HepG2 (cell line): ENCODE data around the gene ATP10A. TPM values are rescaled to one million over a fixed set of nuclear protein-coding genes. Genes with fewer than 3 reads are reported as not detected.

Experiments
- ATAC-seq: fragments of 200-7000 bp; cut with Tn5 transposase; 3 replicates; pipeline ENCODE4 v1.9.1; 2020; ENCODE audit warnings: mild to moderate bottlenecking, moderate library complexity
- BruUV-seq: library from RNA; stranded (reverse); fragments of 400-500 nt; replicated peaks from 2 replicates; lab custom pipeline; 2021; lab: Mats Ljungman, UMichigan
- CTCF ChIA-PET: fragments of 300-600 bp; formaldehyde crosslinking; extraction: SDS; loops from one replicate; lab custom pipeline; 2021; ENCODE audit warnings: low total read pairs, inconsistent platforms, low intra/inter-chr PET ratio; lab: Yijun Ruan, JAX
- POLR2A ChIA-PET: fragments of 350-600 bp; sonication (Branson Sonifier 250); formaldehyde crosslinking; loops from one replicate; lab custom pipeline; 2020; ENCODE audit warnings: antibody characterized with exemption, inconsistent platforms; lab: Yijun Ruan, JAX
- DNase-seq: peaks from one replicate; pipeline ENCODE4 v3.0.0-alpha.2; 2015; ENCODE audit warnings: low spot score
- FAIRE-seq: peaks from 3 replicates; lab custom pipeline; 2011; peaks lifted over from hg19 to GRCh38; lab: Jason Lieb, UNC
- H2AFZ ChIP-seq: one replicate; pipeline ENCODE4 v1.6.1; 2011; ENCODE audit warnings: low read length, inconsistent platforms
- H3K27ac ChIP-seq: fragments of 300-600 bp; 3 replicates; pipeline ENCODE4 v1.8.0; 2011; ENCODE audit warnings: mixed run types, mild to moderate bottlenecking, mixed read lengths, low read length, inconsistent platforms; ENCODE audit not compliant: insufficient read depth; ENCODE audit errors: extremely low read length
- H3K27me3 ChIP-seq, 2 experiments: fragments of 200-600 bp in 1 of 2; 2 replicates in 1 of 2; 3 replicates in 1 of 2; pipeline versions ENCODE4 v1.6.0 to v1.8.0; 2011; ENCODE audit warnings: low read length in 2 of 2, mild to moderate bottlenecking in 2 of 2, moderate library complexity in 2 of 2, inconsistent platforms in 1 of 2; ENCODE audit not compliant: insufficient read depth in 2 of 2, control insufficient read depth in 1 of 2
- H3K36me3 ChIP-seq, 2 experiments: fragments of 200-600 bp in 1 of 2; replicated peaks in 1 of 2; 2 replicates in 1 of 2; 3 replicates in 1 of 2; pipeline versions ENCODE4 v1.5.1 to v1.8.0; 2011; ENCODE audit warnings: low read length in 2 of 2, inconsistent platforms in 1 of 2; ENCODE audit not compliant: insufficient read depth in 2 of 2, control insufficient read depth in 1 of 2
- H3K4me1 ChIP-seq: 2 replicates; pipeline ENCODE4 v1.5.1; 2012; ENCODE audit warnings: low read length, inconsistent platforms; ENCODE audit not compliant: insufficient read depth
- H3K4me2 ChIP-seq: 2 replicates; pipeline ENCODE4 v1.6.0; 2011; ENCODE audit warnings: low read depth, low read length, inconsistent platforms
- H3K4me3 ChIP-seq, 3 experiments: fragments of 200-600 bp in 1 of 3; sonication (generic), shearing (Covaris generic) in 1 of 3; replicated peaks in 1 of 3; 2 replicates each; pipeline ENCODE4 v1.5.1; 2011 to 2016; ENCODE audit warnings: low read length in 3 of 3, inconsistent platforms in 2 of 3, low read depth in 2 of 3, mild to moderate bottlenecking in 2 of 3, control low read depth in 1 of 3, mixed read lengths in 1 of 3; ENCODE audit not compliant: insufficient read depth in 1 of 3
- H3K79me2 ChIP-seq: one replicate; pipeline ENCODE4 v1.6.1; 2011; ENCODE audit warnings: low read length, inconsistent platforms; ENCODE audit not compliant: insufficient read depth
- H3K9ac ChIP-seq: 2 replicates; pipeline ENCODE4 v1.6.0; 2011; ENCODE audit warnings: mild to moderate bottlenecking, low read depth, low read length, inconsistent platforms; ENCODE audit not compliant: insufficient read depth
- H3K9me3 ChIP-seq: 2 replicates; pipeline ENCODE4 v1.5.1; 2012; ENCODE audit warnings: mild to moderate bottlenecking, low read length
- H4K20me1 ChIP-seq: 2 replicates; pipeline ENCODE4 v1.6.0; 2011; ENCODE audit warnings: inconsistent platforms, mild to moderate bottlenecking, low read length, moderate library complexity; ENCODE audit not compliant: insufficient read depth
- GATAD1 ChIP-seq: IDR thresholded peaks from 2 replicates; pipeline ENCODE4 v1.6.1; 2016; ENCODE audit warnings: missing genetic modification reagents, missing compliant biosample characterization
- KLF13 ChIP-seq: sonication (generic); formaldehyde crosslinking; IDR thresholded peaks from 2 replicates; pipeline ENCODE4 v1.4.0; 2020; ENCODE audit warnings: mild to moderate bottlenecking, missing genetic modification reagents
- MXD4 ChIP-seq: IDR thresholded peaks from 2 replicates; pipeline ENCODE4 v1.6.1; 2016; ENCODE audit warnings: mild to moderate bottlenecking, missing biosample characterization, missing genetic modification reagents
- NR2F2 ChIP-seq: IDR thresholded peaks from 2 replicates; pipeline ENCODE4 v1.6.1; 2012; ENCODE audit warnings: low read depth, inconsistent platforms, borderline replicate concordance
- SOX6 ChIP-seq, 2 experiments: fragments of 450-650 bp in 1 of 2; sonication (generic) in 1 of 2; formaldehyde crosslinking in 1 of 2; IDR thresholded peaks; 2 replicates each; pipeline versions ENCODE4 v1.4.0 to v1.6.1; 2017 to 2020; ENCODE audit warnings: antibody characterized with exemption in 1 of 2, mild to moderate bottlenecking in 1 of 2, missing genetic modification reagents in 1 of 2
- ZKSCAN5 ChIP-seq: sonication (generic); formaldehyde crosslinking; IDR thresholded peaks from 2 replicates; pipeline ENCODE4 v1.5.1; 2020; ENCODE audit warnings: mild to moderate bottlenecking, missing genetic modification reagents
- ZMYM2 ChIP-seq: sonication (generic); formaldehyde crosslinking; IDR thresholded peaks from 2 replicates; pipeline ENCODE4 v1.8.0; 2022; ENCODE audit warnings: mild to moderate bottlenecking, missing genetic modification reagents
- ZNF264 ChIP-seq: sonication (generic); formaldehyde crosslinking; IDR thresholded peaks from 2 replicates; pipeline ENCODE4 v1.4.0; 2020; ENCODE audit warnings: missing genetic modification reagents
- WGBS: methylation state at CpG from one replicate; pipeline ENCODE4 v1.1.6; 2017; ENCODE audit warnings: low lambda C conversion rate; 5-methylcytosine and 5-hydroxymethylcytosine counted together
- in situ Hi-C: cut with HindIII; loops from 2 replicates; pipeline ENCODE4 v1.10.0; 2017; ENCODE audit warnings: low pct_unique_long_range_greater_than_20kb; ENCODE audit not compliant: extremely low pct_ligation_motif_present
- intact Hi-C: fragments of 100-400 bp; cut with micrococcal nuclease; formaldehyde crosslinking; loops from one replicate; pipeline ENCODE4 v1.10.0; 2022; ENCODE audit not compliant: unreplicated experiment
- polyA plus RNA-seq, 8 experiments: library from polyadenylated mRNA; depleted of rRNA in 3 of 8; stranded (reverse) in 7 of 8; unstranded in 1 of 8; fragments of >200 nt; fragmentation: Illumina TruSeq in 4 of 8; extraction: Trizol in 4 of 8; gene quantifications; 2 replicates each; pipeline versions ENCODE4 v1.2.1 to v1.2.3, GENCODE V29; 2011 to 2016; ENCODE audit warnings: low read depth in 4 of 8, missing spikeins in 1 of 8, mixed read lengths in 1 of 8; ENCODE audit not compliant: insufficient read depth in 1 of 8
- total RNA-seq, 5 experiments: library from RNA; depleted of rRNA; stranded (reverse); fragments of >200 nt; fragmentation: Illumina TruSeq; extraction: Trizol; gene quantifications; 2 replicates each; pipeline ENCODE4 v1.2.3, GENCODE V29; 2016; ENCODE audit warnings: low read depth in 1 of 5
- TF ChIP-seq, protein P1 (sequence below): sonication (generic); formaldehyde crosslinking; IDR thresholded peaks from 2 replicates; pipeline ENCODE4 v1.5.1; 2020; ENCODE audit warnings: mild to moderate bottlenecking, moderate library complexity, missing genetic modification reagents
- TF ChIP-seq, protein P2 (sequence below): sonication (generic); formaldehyde crosslinking; IDR thresholded peaks from 2 replicates; pipeline ENCODE4 v1.5.1; 2020; ENCODE audit warnings: missing genetic modification reagents, mild to moderate bottlenecking, borderline replicate concordance
- TF ChIP-seq, protein P3 (sequence below): sonication (generic); formaldehyde crosslinking; IDR thresholded peaks from 2 replicates; pipeline ENCODE4 v1.8.1; 2023; ENCODE audit warnings: missing genetic modification reagents, mild to moderate bottlenecking, borderline replicate concordance
- TF ChIP-seq, protein P4 (sequence below): sonication (generic); IDR thresholded peaks from 2 replicates; pipeline ENCODE4 v1.6.1; 2016; ENCODE audit warnings: low read depth, borderline replicate concordance
- TF ChIP-seq, protein P5 (sequence below): sonication (generic); formaldehyde crosslinking; IDR thresholded peaks from 2 replicates; pipeline ENCODE4 v1.4.0; 2020; ENCODE audit warnings: missing genetic modification reagents

Gene ATP10A
- total and polyA plus RNA-seq, 2 of the 13 experiments (the other 11 are each of a cell fraction or from before 2014, with no cell fraction given), result 0.58 to 4.2 TPM

DNA sequence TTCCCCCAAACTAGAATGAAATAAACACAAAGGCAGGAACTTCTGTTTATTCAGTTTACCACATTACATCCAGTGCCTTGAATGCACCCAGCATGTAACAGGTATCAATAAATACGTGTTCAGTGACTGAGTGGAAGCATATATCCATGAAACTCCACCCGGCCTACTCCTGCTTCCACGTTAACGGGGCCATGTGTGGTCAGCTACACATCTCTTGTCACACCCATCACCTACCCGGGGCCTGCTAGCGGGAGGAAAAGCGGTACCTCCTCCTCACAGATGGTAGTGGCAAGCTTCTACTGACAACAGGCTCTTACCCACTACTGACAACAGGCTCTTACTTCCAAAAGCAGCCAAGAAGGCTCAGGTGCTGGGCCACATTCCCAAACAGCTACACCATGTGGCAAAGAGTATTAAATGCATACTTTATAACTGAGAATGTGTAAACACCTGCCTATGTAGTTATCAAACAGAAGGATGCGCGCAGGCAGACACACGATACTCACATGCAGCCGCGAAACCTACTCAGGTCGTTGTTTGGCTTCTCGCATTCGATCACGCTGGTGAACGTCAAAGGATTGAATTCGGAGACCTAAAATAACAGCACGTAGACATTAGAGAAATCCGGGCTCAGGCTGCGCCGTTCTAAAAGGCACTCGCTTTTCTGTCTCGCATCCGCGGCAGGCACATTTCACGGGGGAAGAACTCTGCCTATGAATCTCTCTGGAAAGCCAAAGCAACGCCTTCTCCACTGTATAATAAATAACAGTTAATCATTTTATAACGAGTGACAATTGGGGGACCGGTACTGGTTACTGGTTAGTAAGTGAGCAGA, 127.4 kb downstream of the ATP10A start:
- Histone ChIP-seq H3K4me1 (no peaks in the 10 kb centered on the region), H3K27ac (no peak overlapping the region), H3K4me3 (no peak overlapping the region), H3K27me3 (no peaks in the 10 kb centered on the region; a peak in 1 of 5 replicates), H4K20me1 (no peaks in the 10 kb centered on the region), H3K79me2 (no peaks in the 10 kb centered on the region), H2AFZ (no peak overlapping the region), H3K9ac (no peak overlapping the region), H3K36me3 (no peaks in the 10 kb centered on the region), H3K9me3 (no peaks in the 10 kb centered on the region), H3K4me2 (no peak overlapping the region)
- ChIA-PET POLR2A (no interaction called here), CTCF (no interaction called here)
- intact Hi-C loops, result no loop called here
- no TSS peak for BruUV-seq
- FAIRE-seq (no peak), ATAC-seq (no peak), DNase-seq (no peak)
- in situ Hi-C loops, result no loop called here
- WGBS, result 78% methylated on average over 30 of the region's 30 CpGs
- TF ChIP-seq, protein P1, sequence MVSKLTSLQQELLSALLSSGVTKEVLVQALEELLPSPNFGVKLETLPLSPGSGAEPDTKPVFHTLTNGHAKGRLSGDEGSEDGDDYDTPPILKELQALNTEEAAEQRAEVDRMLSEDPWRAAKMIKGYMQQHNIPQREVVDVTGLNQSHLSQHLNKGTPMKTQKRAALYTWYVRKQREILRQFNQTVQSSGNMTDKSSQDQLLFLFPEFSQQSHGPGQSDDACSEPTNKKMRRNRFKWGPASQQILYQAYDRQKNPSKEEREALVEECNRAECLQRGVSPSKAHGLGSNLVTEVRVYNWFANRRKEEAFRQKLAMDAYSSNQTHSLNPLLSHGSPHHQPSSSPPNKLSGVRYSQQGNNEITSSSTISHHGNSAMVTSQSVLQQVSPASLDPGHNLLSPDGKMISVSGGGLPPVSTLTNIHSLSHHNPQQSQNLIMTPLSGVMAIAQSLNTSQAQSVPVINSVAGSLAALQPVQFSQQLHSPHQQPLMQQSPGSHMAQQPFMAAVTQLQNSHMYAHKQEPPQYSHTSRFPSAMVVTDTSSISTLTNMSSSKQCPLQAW (CRISPR knock-in tag), result no peak
- TF ChIP-seq, protein P2, sequence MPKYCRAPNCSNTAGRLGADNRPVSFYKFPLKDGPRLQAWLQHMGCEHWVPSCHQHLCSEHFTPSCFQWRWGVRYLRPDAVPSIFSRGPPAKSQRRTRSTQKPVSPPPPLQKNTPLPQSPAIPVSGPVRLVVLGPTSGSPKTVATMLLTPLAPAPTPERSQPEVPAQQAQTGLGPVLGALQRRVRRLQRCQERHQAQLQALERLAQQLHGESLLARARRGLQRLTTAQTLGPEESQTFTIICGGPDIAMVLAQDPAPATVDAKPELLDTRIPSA (CRISPR knock-in tag), result no peak
- no peak for TF ChIP-seq MXD4 (CRISPR knock-in tag)
- no peak for TF ChIP-seq ZMYM2 (CRISPR knock-in tag)
- TF ChIP-seq, protein P3, sequence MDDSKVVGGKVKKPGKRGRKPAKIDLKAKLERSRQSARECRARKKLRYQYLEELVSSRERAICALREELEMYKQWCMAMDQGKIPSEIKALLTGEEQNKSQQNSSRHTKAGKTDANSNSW (CRISPR knock-in tag), result no peak
- no peak for TF ChIP-seq GATAD1
- no peak for TF ChIP-seq KLF13 (CRISPR knock-in tag)
- TF ChIP-seq NR2F2, result no peak
- TF ChIP-seq ZNF264, result no peak
- TF ChIP-seq, protein P4, sequence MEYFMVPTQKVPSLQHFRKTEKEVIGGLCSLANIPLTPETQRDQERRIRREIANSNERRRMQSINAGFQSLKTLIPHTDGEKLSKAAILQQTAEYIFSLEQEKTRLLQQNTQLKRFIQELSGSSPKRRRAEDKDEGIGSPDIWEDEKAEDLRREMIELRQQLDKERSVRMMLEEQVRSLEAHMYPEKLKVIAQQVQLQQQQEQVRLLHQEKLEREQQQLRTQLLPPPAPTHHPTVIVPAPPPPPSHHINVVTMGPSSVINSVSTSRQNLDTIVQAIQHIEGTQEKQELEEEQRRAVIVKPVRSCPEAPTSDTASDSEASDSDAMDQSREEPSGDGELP, result no peak
- no peak for TF ChIP-seq SOX6 (IDR thresholded peaks at IDR 0.05)
- no peak for TF ChIP-seq SOX6 (CRISPR knock-in tag; IDR thresholded peaks at IDR 0.05)
- TF ChIP-seq, protein P5, sequence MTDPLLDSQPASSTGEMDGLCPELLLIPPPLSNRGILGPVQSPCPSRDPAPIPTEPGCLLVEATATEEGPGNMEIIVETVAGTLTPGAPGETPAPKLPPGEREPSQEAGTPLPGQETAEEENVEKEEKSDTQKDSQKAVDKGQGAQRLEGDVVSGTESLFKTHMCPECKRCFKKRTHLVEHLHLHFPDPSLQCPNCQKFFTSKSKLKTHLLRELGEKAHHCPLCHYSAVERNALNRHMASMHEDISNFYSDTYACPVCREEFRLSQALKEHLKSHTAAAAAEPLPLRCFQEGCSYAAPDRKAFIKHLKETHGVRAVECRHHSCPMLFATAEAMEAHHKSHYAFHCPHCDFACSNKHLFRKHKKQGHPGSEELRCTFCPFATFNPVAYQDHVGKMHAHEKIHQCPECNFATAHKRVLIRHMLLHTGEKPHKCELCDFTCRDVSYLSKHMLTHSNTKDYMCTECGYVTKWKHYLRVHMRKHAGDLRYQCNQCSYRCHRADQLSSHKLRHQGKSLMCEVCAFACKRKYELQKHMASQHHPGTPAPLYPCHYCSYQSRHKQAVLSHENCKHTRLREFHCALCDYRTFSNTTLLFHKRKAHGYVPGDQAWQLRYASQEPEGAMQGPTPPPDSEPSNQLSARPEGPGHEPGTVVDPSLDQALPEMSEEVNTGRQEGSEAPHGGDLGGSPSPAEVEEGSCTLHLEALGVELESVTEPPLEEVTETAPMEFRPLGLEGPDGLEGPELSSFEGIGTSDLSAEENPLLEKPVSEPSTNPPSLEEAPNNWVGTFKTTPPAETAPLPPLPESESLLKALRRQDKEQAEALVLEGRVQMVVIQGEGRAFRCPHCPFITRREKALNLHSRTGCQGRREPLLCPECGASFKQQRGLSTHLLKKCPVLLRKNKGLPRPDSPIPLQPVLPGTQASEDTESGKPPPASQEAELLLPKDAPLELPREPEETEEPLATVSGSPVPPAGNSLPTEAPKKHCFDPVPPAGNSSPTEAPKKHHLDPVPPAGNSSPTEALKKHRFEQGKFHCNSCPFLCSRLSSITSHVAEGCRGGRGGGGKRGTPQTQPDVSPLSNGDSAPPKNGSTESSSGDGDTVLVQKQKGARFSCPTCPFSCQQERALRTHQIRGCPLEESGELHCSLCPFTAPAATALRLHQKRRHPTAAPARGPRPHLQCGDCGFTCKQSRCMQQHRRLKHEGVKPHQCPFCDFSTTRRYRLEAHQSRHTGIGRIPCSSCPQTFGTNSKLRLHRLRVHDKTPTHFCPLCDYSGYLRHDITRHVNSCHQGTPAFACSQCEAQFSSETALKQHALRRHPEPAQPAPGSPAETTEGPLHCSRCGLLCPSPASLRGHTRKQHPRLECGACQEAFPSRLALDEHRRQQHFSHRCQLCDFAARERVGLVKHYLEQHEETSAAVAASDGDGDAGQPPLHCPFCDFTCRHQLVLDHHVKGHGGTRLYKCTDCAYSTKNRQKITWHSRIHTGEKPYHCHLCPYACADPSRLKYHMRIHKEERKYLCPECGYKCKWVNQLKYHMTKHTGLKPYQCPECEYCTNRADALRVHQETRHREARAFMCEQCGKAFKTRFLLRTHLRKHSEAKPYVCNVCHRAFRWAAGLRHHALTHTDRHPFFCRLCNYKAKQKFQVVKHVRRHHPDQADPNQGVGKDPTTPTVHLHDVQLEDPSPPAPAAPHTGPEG (CRISPR knock-in tag), result no peak
- TF ChIP-seq ZKSCAN5 (CRISPR knock-in tag), result no peak
